ENCODE data around the gene AJM1.
"Not testable (repeated sequence)": the region's sequence is repeated elsewhere in the genome, so short reads cannot be mapped to it uniquely, and the experiment has no call there.

The AJM1 gene

DNA sequence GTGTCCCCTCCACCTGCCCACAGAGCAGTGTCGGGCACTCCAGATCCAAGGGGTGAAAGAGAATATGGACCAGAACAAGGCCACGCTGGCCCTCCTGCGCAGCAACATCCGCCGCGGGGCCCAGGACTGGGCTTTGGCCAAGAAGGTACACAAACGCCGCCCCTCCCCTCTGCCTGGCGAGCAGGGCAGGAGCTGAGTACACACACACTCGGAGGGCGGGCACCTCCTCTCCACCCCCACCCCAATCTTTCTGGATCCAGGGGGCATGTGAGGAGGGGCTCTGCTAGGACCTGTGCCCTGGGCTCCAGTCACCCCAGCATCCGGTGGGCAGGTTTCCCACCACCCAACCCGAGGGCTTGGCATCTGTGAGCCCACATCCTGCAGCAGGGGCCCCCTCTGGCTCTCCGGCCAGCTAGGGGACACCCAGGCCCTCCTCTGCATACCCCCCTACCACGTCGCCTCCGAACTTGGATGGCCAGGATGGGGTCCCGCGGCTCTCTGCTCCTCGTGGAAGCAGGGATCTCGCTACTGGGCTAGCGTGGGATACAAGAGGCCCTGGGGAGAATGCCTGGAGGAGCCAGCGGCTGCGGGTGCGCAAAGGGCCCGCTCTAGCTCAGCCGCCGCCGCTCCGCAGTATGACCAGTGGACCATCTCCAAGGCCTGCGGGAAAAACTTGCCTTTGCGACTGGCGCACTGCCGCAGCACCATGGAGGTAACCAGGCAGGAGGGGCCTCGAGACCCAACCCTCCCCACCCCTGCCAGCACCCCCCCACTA, 43.0 kb upstream of the AJM1 start:
- H3K14ac ChIP-seq (ENCODE audit: low read length in 2 of 2): no peak overlapping the region
- peak overlapping the region; percentile 55 for H3K4me2 ChIP-seq (ENCODE audit: low read length, poor library complexity, severe bottlenecking)
- H3K4me3 ChIP-seq (ENCODE audit: insufficient read depth in 1 of 2, low read depth in 1 of 2, low read length in 2 of 2): no peak overlapping the region
- H4K91ac ChIP-seq (ENCODE audit: low read length): peak overlapping the region; percentile 34
- H2AFZ ChIP-seq (ENCODE audit: low read depth, low read length): no peak overlapping the region
- no peaks in the 10 kb centered on the region for H3K79me1 ChIP-seq (replicated peaks; ENCODE audit: low read length, poor library complexity, severe bottlenecking)
- H2AK5ac ChIP-seq (ENCODE audit: low read length, severe bottlenecking): no peak overlapping the region
- H2BK12ac ChIP-seq (ENCODE audit: low read length in 2 of 2): peak overlapping the region in 1 of 2 experiments; percentile 28
- no peak overlapping the region for H3K27ac ChIP-seq (ENCODE audit: low read length, poor library complexity, severe bottlenecking)
- H2BK15ac ChIP-seq (ENCODE audit: low read depth, poor library complexity, severe bottlenecking): peak overlapping the region; percentile 3
- no peaks in the 10 kb centered on the region for H3K9me3 ChIP-seq (ENCODE audit: control insufficient read depth, low read length)
- H3K4me1 ChIP-seq (ENCODE audit: control insufficient read depth, insufficient read depth, low read depth, low read length): peaks cover 19% of the 10 kb centered on the region
- H3K23ac ChIP-seq (ENCODE audit: low read length in 2 of 2): no peak overlapping the region
- H2BK120ac ChIP-seq (ENCODE audit: low read depth, low read length): no peak overlapping the region
- H3K4ac ChIP-seq (ENCODE audit: low read depth in 1 of 2, low read length in 2 of 2): peak overlapping the region in 1 of 2 experiments; percentile 47
- H3K36me3 ChIP-seq (ENCODE audit: control insufficient read depth in 1 of 2, insufficient read depth in 2 of 2, low read depth in 1 of 2, low read length in 2 of 2): peaks cover 0 to 12% of the 10 kb centered on the region in 2 experiments
- no peak overlapping the region for H3K9ac ChIP-seq (ENCODE audit: low read length)
- H3K18ac ChIP-seq (ENCODE audit: low read depth in 1 of 2, low read length in 2 of 2): peak overlapping the region in 1 of 2 experiments; percentile 78
- no peak overlapping the region for H2BK5ac ChIP-seq (ENCODE audit: low read depth, low read length, poor library complexity, severe bottlenecking)
- no peak for DNase-seq
- peak overlapping the region; percentile 48 for H4K8ac ChIP-seq (ENCODE audit: low read length)
- H3K27me3 ChIP-seq (ENCODE audit: control insufficient read depth in 1 of 2, insufficient read depth in 1 of 2, low read length in 2 of 2): peaks cover 41 to 66% of the 10 kb centered on the region in 2 experiments
- 60% methylated on average over 35 of the region's 35 CpGs for WGBS

- H3K27me3 ChIP-seq (ENCODE audit: control insufficient read depth in 1 of 2, insufficient read depth in 1 of 2, low read length in 2 of 2): peaks cover 41 to 66% of the 10 kb centered on the region in 2 experiments
- no peak overlapping the region for H2BK120ac ChIP-seq (ENCODE audit: low read depth, low read length)
- peak overlapping the region in 1 of 2 experiments; percentile 11 for H2BK12ac ChIP-seq (ENCODE audit: low read length in 2 of 2)
- H2BK15ac ChIP-seq (ENCODE audit: low read depth, poor library complexity, severe bottlenecking): no peak overlapping the region
- no peak overlapping the region for H3K27ac ChIP-seq (ENCODE audit: low read length, poor library complexity, severe bottlenecking)
- H4K8ac ChIP-seq (ENCODE audit: low read length): peak overlapping the region; percentile 48
- peaks cover 0 to 16% of the 10 kb centered on the region in 2 experiments for H3K36me3 ChIP-seq (ENCODE audit: control insufficient read depth in 1 of 2, insufficient read depth in 2 of 2, low read depth in 1 of 2, low read length in 2 of 2)
- H4K91ac ChIP-seq (ENCODE audit: low read length): no peak overlapping the region
- DNase-seq: peak; percentile 76
- H3K14ac ChIP-seq (ENCODE audit: low read length in 2 of 2): no peak overlapping the region
- H3K18ac ChIP-seq (ENCODE audit: low read depth in 1 of 2, low read length in 2 of 2): peak overlapping the region in 1 of 2 experiments; percentile 78
- H3K4ac ChIP-seq (ENCODE audit: low read depth in 1 of 2, low read length in 2 of 2): no peak overlapping the region
- 1% methylated on average over 61 of the region's 63 CpGs for WGBS
- H2AK5ac ChIP-seq (ENCODE audit: low read length, severe bottlenecking): no peak overlapping the region
- no peak overlapping the region for H2AFZ ChIP-seq (ENCODE audit: low read depth, low read length)
- H3K9ac ChIP-seq (ENCODE audit: low read length): no peak overlapping the region
- H3K23ac ChIP-seq (ENCODE audit: low read length in 2 of 2): no peak overlapping the region
- no peaks in the 10 kb centered on the region for H3K9me3 ChIP-seq (ENCODE audit: control insufficient read depth, low read length)
- H3K4me3 ChIP-seq (ENCODE audit: insufficient read depth in 1 of 2, low read depth in 1 of 2, low read length in 2 of 2): no peak overlapping the region
- H3K4me1 ChIP-seq (ENCODE audit: control insufficient read depth, insufficient read depth, low read depth, low read length): peaks cover 19% of the 10 kb centered on the region
- H2BK5ac ChIP-seq (ENCODE audit: low read depth, low read length, poor library complexity, severe bottlenecking): no peak overlapping the region
- H3K79me1 ChIP-seq (replicated peaks; ENCODE audit: low read length, poor library complexity, severe bottlenecking): no peaks in the 10 kb centered on the region
- peak overlapping the region; percentile 66 for H3K4me2 ChIP-seq (ENCODE audit: low read length, poor library complexity, severe bottlenecking)
These were observed 42.2 kb upstream of the AJM1 start for GRCh38 chr9:136799854-136800657.

DNA sequence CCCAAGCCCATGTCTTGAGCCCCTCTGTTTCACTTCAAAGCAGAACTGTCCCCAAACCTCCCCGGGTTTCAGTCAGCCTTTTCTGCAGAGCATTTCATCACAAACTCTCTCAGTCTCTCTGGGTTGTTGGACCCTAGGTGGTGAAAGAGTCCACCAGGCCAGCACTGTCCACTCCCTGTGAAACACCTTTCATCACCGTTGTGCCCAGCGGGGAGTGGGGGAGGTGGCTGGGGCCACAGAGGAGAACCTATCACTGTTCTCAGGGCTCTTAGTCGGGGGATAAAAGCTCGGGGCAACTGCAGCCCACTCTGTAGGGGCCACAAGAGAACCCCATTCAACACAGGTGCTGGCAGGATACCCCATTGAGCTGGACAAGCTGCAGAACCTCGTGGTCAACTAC, 40.0 kb upstream of the AJM1 start:
- no peak for DNase-seq

GRCh38 chr9:136803009-136803550, 39.2 kb upstream of the AJM1 start:
- not testable (repeated sequence) for H2AFZ ChIP-seq (ENCODE audit: low read depth, low read length); H2BK15ac ChIP-seq (ENCODE audit: low read depth, poor library complexity, severe bottlenecking); H2BK12ac ChIP-seq (ENCODE audit: low read length in 2 of 2); H3K79me1 ChIP-seq (replicated peaks; ENCODE audit: low read length, poor library complexity, severe bottlenecking); H3K4ac ChIP-seq (ENCODE audit: low read depth in 1 of 2, low read length in 2 of 2); H3K9ac ChIP-seq (ENCODE audit: low read length); DNase-seq; H3K27ac ChIP-seq (ENCODE audit: low read length, poor library complexity, severe bottlenecking); H4K91ac ChIP-seq (ENCODE audit: low read length); H3K9me3 ChIP-seq (ENCODE audit: control insufficient read depth, low read length); H3K14ac ChIP-seq (ENCODE audit: low read length in 2 of 2); H2BK120ac ChIP-seq (ENCODE audit: low read depth, low read length); H3K4me2 ChIP-seq (ENCODE audit: low read length, poor library complexity, severe bottlenecking); H3K4me3 ChIP-seq (ENCODE audit: insufficient read depth in 1 of 2, low read depth in 1 of 2, low read length in 2 of 2); H4K8ac ChIP-seq (ENCODE audit: low read length); H2BK5ac ChIP-seq (ENCODE audit: low read depth, low read length, poor library complexity, severe bottlenecking); H2AK5ac ChIP-seq (ENCODE audit: low read length, severe bottlenecking); H3K18ac ChIP-seq (ENCODE audit: low read depth in 1 of 2, low read length in 2 of 2); H3K23ac ChIP-seq (ENCODE audit: low read length in 2 of 2)
- Histone ChIP-seq H3K4me1 (ENCODE audit: control insufficient read depth, insufficient read depth, low read depth, low read length) (peaks cover 28% of the 10 kb centered on the region), H3K27me3 (ENCODE audit: control insufficient read depth in 1 of 2, insufficient read depth in 1 of 2, low read length in 2 of 2) (peaks cover 32 to 42% of the 10 kb centered on the region in 2 experiments), H3K36me3 (ENCODE audit: control insufficient read depth in 1 of 2, insufficient read depth in 2 of 2, low read depth in 1 of 2, low read length in 2 of 2) (peaks cover 5 to 19% of the 10 kb centered on the region in 2 experiments)
- WGBS: 98% methylated on average over 5 of the region's 9 CpGs

More for the DNA sequence above, 40.0 kb upstream of the AJM1 start:
- Histone ChIP-seq H2BK120ac (ENCODE audit: low read depth, low read length) (no peak overlapping the region), H3K4me3 (ENCODE audit: insufficient read depth in 1 of 2, low read depth in 1 of 2, low read length in 2 of 2) (no peak overlapping the region), H2AFZ (ENCODE audit: low read depth, low read length) (no peak overlapping the region), H4K91ac (ENCODE audit: low read length) (no peak overlapping the region), H2BK12ac (ENCODE audit: low read length in 2 of 2) (no peak overlapping the region), H3K14ac (ENCODE audit: low read length in 2 of 2) (no peak overlapping the region), H3K9me3 (ENCODE audit: control insufficient read depth, low read length) (no peaks in the 10 kb centered on the region), H3K4ac (ENCODE audit: low read depth in 1 of 2, low read length in 2 of 2) (no peak overlapping the region), H3K4me2 (ENCODE audit: low read length, poor library complexity, severe bottlenecking) (no peak overlapping the region), H2BK5ac (ENCODE audit: low read depth, low read length, poor library complexity, severe bottlenecking) (no peak overlapping the region), H3K18ac (ENCODE audit: low read depth in 1 of 2, low read length in 2 of 2) (no peak overlapping the region), H2BK15ac (ENCODE audit: low read depth, poor library complexity, severe bottlenecking) (no peak overlapping the region), H3K36me3 (ENCODE audit: control insufficient read depth in 1 of 2, insufficient read depth in 2 of 2, low read depth in 1 of 2, low read length in 2 of 2) (peaks cover 5 to 19% of the 10 kb centered on the region in 2 experiments), H3K4me1 (ENCODE audit: control insufficient read depth, insufficient read depth, low read depth, low read length) (peaks cover 28% of the 10 kb centered on the region), H3K23ac (ENCODE audit: low read length in 2 of 2) (no peak overlapping the region), H3K27ac (ENCODE audit: low read length, poor library complexity, severe bottlenecking) (no peak overlapping the region), H2AK5ac (ENCODE audit: low read length, severe bottlenecking) (no peak overlapping the region), H3K9ac (ENCODE audit: low read length) (no peak overlapping the region), H4K8ac (ENCODE audit: low read length) (no peak overlapping the region), H3K79me1 (replicated peaks; ENCODE audit: low read length, poor library complexity, severe bottlenecking) (peaks cover 3% of the 10 kb centered on the region), H3K27me3 (ENCODE audit: control insufficient read depth in 1 of 2, insufficient read depth in 1 of 2, low read length in 2 of 2) (peaks cover 32 to 46% of the 10 kb centered on the region in 2 experiments)
- WGBS: 80% methylated on average over 6 of the region's 6 CpGs

Data from mesenchymal stem cell (in vitro differentiated cells and primary cell).